Measurements from ENCODE around the gene IGF2BP2.

DNA sequence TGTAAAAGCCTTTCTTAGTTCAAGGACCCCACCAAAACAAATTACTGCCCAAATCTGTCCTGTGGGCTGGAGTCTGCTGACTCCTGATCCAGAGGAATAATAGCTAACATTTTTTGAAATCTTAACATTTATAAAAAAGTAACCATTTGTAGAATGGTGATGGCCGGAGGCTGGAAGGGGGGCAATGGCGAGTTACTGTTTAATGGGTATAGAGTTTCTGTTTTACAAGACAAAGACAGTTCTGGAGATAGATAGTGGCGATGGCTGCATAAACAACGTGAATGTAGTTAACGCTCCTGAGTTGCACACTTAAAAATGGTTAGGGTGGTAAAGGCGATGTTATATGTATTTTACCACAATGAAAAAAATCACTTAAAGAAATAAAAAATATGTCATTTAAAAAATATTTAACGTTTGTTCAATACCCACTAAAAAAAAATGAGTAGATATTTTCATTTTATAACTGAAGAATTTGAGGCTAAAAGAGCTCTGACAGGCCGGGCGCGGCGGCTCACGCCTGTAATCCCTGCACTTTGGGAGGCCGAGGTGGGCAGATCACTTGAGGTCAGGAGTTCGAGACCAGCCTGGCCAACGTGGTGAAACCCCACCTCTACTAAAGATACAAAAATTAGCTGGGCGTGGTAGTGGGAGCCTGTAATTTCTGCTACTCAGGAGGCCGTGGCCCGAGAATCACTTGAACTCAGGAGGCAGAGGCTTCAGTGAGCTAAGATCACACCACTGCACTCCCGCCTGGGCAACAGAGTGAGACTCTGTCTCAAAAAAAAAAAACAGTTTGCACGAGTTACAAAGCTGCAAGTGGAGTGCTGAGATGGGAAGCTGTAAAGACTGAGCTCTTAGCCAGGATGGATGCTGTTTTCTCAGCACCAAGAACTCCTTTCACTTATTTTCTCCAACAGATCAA, 37.6 kb downstream of the IGF2BP2 start:
- no peak for TF ChIP-seq CTCF (IDR thresholded peaks at IDR 0.05; ENCODE audit: low read length)
- TF ChIP-seq EZH2 (optimal IDR thresholded peaks at IDR 0.05; ENCODE audit: low read depth, low read length): no peak
- TF ChIP-seq EZH2phosphoT487 (IDR thresholded peaks at IDR 0.05; ENCODE audit: low read length): no peak

Data from MM.1S (cell line).